ENCODE results near the gene SLC43A2. TPM values are rescaled to one million over a fixed set of nuclear protein-coding genes. Genes with fewer than 3 reads are reported as not detected.

Gene SLC43A2
- total RNA-seq, 1 donor from 2014 or later, result 9.2 TPM

GRCh38 chr17:1562176-1562643 lies 66.4 kb downstream of the SLC43A2 start:
- no peak for DNase-seq

- DNase-seq, result no peak
Measured at GRCh38 chr17:1561420-1562175, 67.0 kb downstream of the SLC43A2 start.

- no peak for DNase-seq
Measured at GRCh38 chr17:1560858-1561355, 67.7 kb downstream of the SLC43A2 start.

GRCh38 chr17:1560101-1560857 lies 68.4 kb downstream of the SLC43A2 start:
- DNase-seq, result no peak

- no peak for DNase-seq
Measured at GRCh38 chr17:1559047-1560043, 69.3 kb downstream of the SLC43A2 start.

- DNase-seq, result no peak
Measured at GRCh38 chr17:1558401-1558800, 70.2 kb downstream of the SLC43A2 start.

- no peak for DNase-seq
Measured at GRCh38 chr17:1557355-1558095, 71.1 kb downstream of the SLC43A2 start.

- DNase-seq, result no peak
Measured at GRCh38 chr17:1555651-1556471, 72.8 kb downstream of the SLC43A2 start.

- DNase-seq, result peak; percentile 66
Measured at GRCh38 chr17:1554751-1555540, 73.7 kb downstream of the SLC43A2 start.

- DNase-seq, result no peak
Measured at GRCh38 chr17:1553354-1554266, 75.0 kb downstream of the SLC43A2 start.

GRCh38 chr17:1552932-1553331 lies 75.7 kb downstream of the SLC43A2 start:
- DNase-seq, result peak; percentile 91

- DNase-seq, result no peak
Measured at GRCh38 chr17:1551741-1552140, 76.9 kb downstream of the SLC43A2 start.

GRCh38 chr17:1548032-1548431 lies 80.6 kb downstream of the SLC43A2 start:
- DNase-seq, result no peak

- no peak for DNase-seq
Measured at GRCh38 chr17:1546292-1546922, 82.2 kb downstream of the SLC43A2 start.

- DNase-seq, result no peak
Measured at GRCh38 chr17:1545618-1546017, 83.0 kb downstream of the SLC43A2 start.

GRCh38 chr17:1542316-1542715 lies 86.3 kb downstream of the SLC43A2 start:
- DNase-seq, result no peak

GRCh38 chr17:1541367-1541904 lies 87.2 kb downstream of the SLC43A2 start:
- DNase-seq, result no peak

- DNase-seq, result no peak
Measured at GRCh38 chr17:1539811-1540210, 88.8 kb downstream of the SLC43A2 start.

Measured in tongue (tissue), 2 donors.